K562 (cell line): ENCODE measurements around the gene ATXN3L. TPM values are rescaled to one million over a fixed set of nuclear protein-coding genes. Genes with fewer than 3 reads are reported as not detected.

Source experiments
- ATAC-seq: fragments of 200-7000 bp; cut with Tn5 transposase; 3 replicates; pipeline ENCODE4 v1.9.1; 2020; ENCODE audit warnings: moderate library complexity
- BruUV-seq: library from RNA; stranded (reverse); fragments of 400-500 nt; replicated peaks from 2 replicates; lab custom pipeline; 2021; lab: Mats Ljungman, UMichigan
- CTCF ChIA-PET: fragments of 300-600 bp; formaldehyde crosslinking; extraction: SDS; loops from one replicate; lab custom pipeline; 2021; ENCODE audit warnings: low intra/inter-chr PET ratio; lab: Yijun Ruan, JAX
- POLR2A ChIA-PET: fragments of 300-600, 350-650 bp; sonication (Branson Sonifier 250); formaldehyde crosslinking; extraction: SDS; loops from one replicate; lab custom pipeline; 2021; ENCODE audit warnings: antibody characterized with exemption, inconsistent platforms; lab: Yijun Ruan, JAX
- DNase-seq, 4 experiments: peaks; one replicate each; pipeline versions ENCODE4 v3.0.0 to v3.0.0-alpha.2; 2011 to 2018; ENCODE audit warnings: low spot score in 3 of 4, mixed read lengths in 3 of 4; ENCODE audit errors: extremely low read depth in 1 of 4
- FAIRE-seq: peaks from 2 replicates; lab custom pipeline; 2011; peaks lifted over from hg19 to GRCh38; lab: Jason Lieb, UNC
- H2AFZ ChIP-seq: 2 replicates; pipeline ENCODE4 v1.6.0; 2011; ENCODE audit warnings: low read depth, low read length, control low read depth, inconsistent platforms
- H3K27ac ChIP-seq: fragments of 200-600 bp; 3 replicates; pipeline ENCODE4 v1.8.0; 2011; ENCODE audit warnings: low read depth, mild to moderate bottlenecking, control low read depth, inconsistent platforms, low read length, moderate library complexity, mixed read lengths; ENCODE audit errors: extremely low read depth
- H3K27me3 ChIP-seq, 2 experiments: fragments of 300-600 bp in 1 of 2; 2 replicates in 1 of 2; 3 replicates in 1 of 2; pipeline versions ENCODE4 v1.6.0 to v1.8.0; 2011; ENCODE audit warnings: inconsistent platforms in 2 of 2, low read length in 2 of 2, mild to moderate bottlenecking in 1 of 2, mixed read lengths in 1 of 2, moderate library complexity in 1 of 2; ENCODE audit not compliant: control insufficient read depth in 2 of 2, insufficient read depth in 2 of 2
- H3K36me3 ChIP-seq: fragments of 300-600 bp; 3 replicates; pipeline ENCODE4 v1.8.0; 2011; ENCODE audit warnings: mild to moderate bottlenecking, low read length, inconsistent platforms; ENCODE audit not compliant: control insufficient read depth, insufficient read depth
- H3K4me1 ChIP-seq, 2 experiments: fragments of 200-600 bp in 1 of 2; replicated peaks in 1 of 2; 2 replicates in 1 of 2; 3 replicates in 1 of 2; pipeline versions ENCODE4 v1.5.1 to v1.8.0; 2011; ENCODE audit warnings: inconsistent platforms in 2 of 2, low read length in 2 of 2, mild to moderate bottlenecking in 1 of 2, mixed read lengths in 1 of 2, moderate library complexity in 1 of 2; ENCODE audit not compliant: control insufficient read depth in 2 of 2, insufficient read depth in 2 of 2
- H3K4me2 ChIP-seq: 2 replicates; pipeline ENCODE4 v1.6.1; 2011; ENCODE audit warnings: low read length, control low read depth, inconsistent platforms, mixed read lengths; ENCODE audit not compliant: insufficient read depth
- H3K4me3 ChIP-seq: fragments of 200-600 bp; sonication (generic), shearing (Covaris generic); 2 replicates; pipeline ENCODE4 v1.5.1; 2016; ENCODE audit warnings: control low read depth, inconsistent platforms
- H3K79me2 ChIP-seq: fragments of 200-600 bp; 3 replicates; pipeline ENCODE4 v1.8.0; 2011; ENCODE audit warnings: low read length, inconsistent platforms; ENCODE audit not compliant: control insufficient read depth, insufficient read depth
- H3K9ac ChIP-seq, 2 experiments: 2 replicates each; pipeline versions ENCODE4 v1.6.0 to v1.6.1; 2011; ENCODE audit warnings: low read depth in 2 of 2, low read length in 2 of 2, control low read depth in 1 of 2, inconsistent platforms in 1 of 2, mild to moderate bottlenecking in 1 of 2, mixed read lengths in 1 of 2; ENCODE audit not compliant: insufficient read depth in 1 of 2
- H3K9me1 ChIP-seq: one replicate; pipeline ENCODE4 v1.6.0; 2011; ENCODE audit warnings: inconsistent platforms, mild to moderate bottlenecking, low read length, moderate library complexity; ENCODE audit not compliant: control insufficient read depth, insufficient read depth
- H3K9me3 ChIP-seq: replicated peaks from 2 replicates; pipeline ENCODE4 v1.5.1; 2011; ENCODE audit warnings: low read depth, low read length, inconsistent platforms; ENCODE audit not compliant: control insufficient read depth, insufficient read depth
- H4K20me1 ChIP-seq: replicated peaks from 2 replicates; pipeline ENCODE4 v1.6.1; 2011; ENCODE audit warnings: low read length, inconsistent platforms, mixed read lengths; ENCODE audit not compliant: control insufficient read depth, insufficient read depth
- AFF4 ChIP-seq: sonication (generic); formaldehyde crosslinking; IDR thresholded peaks from 2 replicates; pipeline ENCODE4 v1.8.0; 2023; ENCODE audit warnings: mild to moderate bottlenecking, missing genetic modification reagents
- CHCHD3 ChIP-seq: fragments of 250-450 bp; sonication (Bioruptor Pico); IDR thresholded peaks from 2 replicates; pipeline ENCODE4 v2.1.2; 2022; ENCODE audit warnings: mild to moderate bottlenecking
- DDX20 ChIP-seq: fragments of 450-650 bp; IDR thresholded peaks from 2 replicates; pipeline ENCODE4 v1.6.1; 2016; ENCODE audit warnings: missing genetic modification characterization, low read depth, mild to moderate bottlenecking, missing compliant biosample characterization, moderate library complexity
- DMBX1 ChIP-seq: fragments of 250-450 bp; sonication (Bioruptor Pico); IDR thresholded peaks from 2 replicates; pipeline ENCODE4 v1.8.0; 2022; ENCODE audit warnings: inconsistent platforms, mild to moderate bottlenecking, moderate library complexity, borderline replicate concordance
- ELF1 ChIP-seq: fragments of 200-800 bp; sonication (Bioruptor generic); IDR thresholded peaks from 2 replicates; pipeline ENCODE4 v1.6.1; 2016; ENCODE audit warnings: missing genetic modification characterization, missing compliant biosample characterization
- GABPA ChIP-seq: fragments of 200-800 bp; sonication (Bioruptor generic); conservative IDR thresholded peaks from 2 replicates; pipeline ENCODE4 v1.6.1; 2016; ENCODE audit warnings: low read depth, missing genetic modification characterization, missing compliant biosample characterization
- MAFG ChIP-seq: fragments of 450-650 bp; conservative IDR thresholded peaks from 2 replicates; pipeline ENCODE4 v1.6.1; 2016; ENCODE audit warnings: missing genetic modification characterization, missing compliant biosample characterization
- NFXL1 ChIP-seq: fragments of 450-650 bp; formaldehyde crosslinking; IDR thresholded peaks from 2 replicates; pipeline ENCODE4 v1.4.0; 2021; ENCODE audit warnings: mild to moderate bottlenecking
- RFX7 ChIP-seq: fragments of 250-450 bp; sonication (Bioruptor Pico); IDR thresholded peaks from 2 replicates; pipeline ENCODE4 v1.5.1; 2021; ENCODE audit warnings: mild to moderate bottlenecking
- SNAPC5 ChIP-seq: fragments of 250-450 bp; sonication (Bioruptor Pico); IDR thresholded peaks from 2 replicates; pipeline ENCODE4 v1.8.0; 2021; ENCODE audit warnings: moderate library complexity, mild to moderate bottlenecking, inconsistent platforms
- SNRNP70 ChIP-seq: fragments of 200-400 bp; formaldehyde crosslinking; optimal IDR thresholded peaks from 2 replicates; pipeline ENCODE3; 2017; ENCODE audit warnings: low read depth, low read length
- ZNF780A ChIP-seq: fragments of 250-450 bp; sonication (Bioruptor Pico); IDR thresholded peaks from 2 replicates; pipeline ENCODE4 v1.5.0; 2021; ENCODE audit warnings: mild to moderate bottlenecking
- WGBS: fragments of 100-300 bp; shearing (Covaris generic); methylation state at CpG from one replicate; pipeline ENCODE4 v1.1.6; 2016; ENCODE audit warnings: low coverage, mixed read lengths; ENCODE audit not compliant: insufficient coverage; ENCODE audit errors: missing lambda C conversion rate; 5-methylcytosine and 5-hydroxymethylcytosine counted together
- in situ Hi-C: fragments of 300-500 bp; cut with MboI; formaldehyde crosslinking; loops from 4 replicates; pipeline ENCODE4 v1.15.0; 2018; ENCODE audit warnings: inconsistent platforms, mixed read lengths
- intact Hi-C: fragments of 100-400 bp; cut with micrococcal nuclease; formaldehyde crosslinking; loops from 2 replicates; pipeline ENCODE4 v1.14.2; 2022
- polyA plus RNA-seq, 8 experiments: library from polyadenylated mRNA; depleted of rRNA in 4 of 8; stranded (reverse) in 5 of 8; unstranded in 3 of 8; fragments of >200 nt; fragmentation: Nextera tagmentation in 2 of 8; fragmentation: Illumina TruSeq in 1 of 8; extraction: Ambion mirVana in 2 of 8; extraction: Trizol in 1 of 8; gene quantifications; 2 replicates each; pipeline versions ENCODE4 v1.2.1 to v1.2.3, GENCODE V29; 2011 to 2014; ENCODE audit warnings: inconsistent platforms in 1 of 8, missing spikeins in 1 of 8
- total RNA-seq, 7 experiments: library from RNA; depleted of rRNA in 6 of 7; stranded (reverse); fragments of >200 nt in 6 of 7; fragmentation: Illumina TruSeq in 2 of 7; extraction: Trizol in 2 of 7; gene quantifications; 2 replicates each; pipeline versions ENCODE4 v1.2.1 to v1.2.3, GENCODE V29; 2011 to 2021; ENCODE audit warnings: low replicate concordance in 1 of 7
- TF ChIP-seq, protein P1 (sequence below): fragments of 200-800 bp; sonication (Bioruptor generic); IDR thresholded peaks from 2 replicates; pipeline ENCODE4 v1.6.1; 2017; ENCODE audit warnings: missing genetic modification characterization, missing compliant biosample characterization
- TF ChIP-seq, protein P2 (sequence below): fragments of 200-800 bp; sonication (Bioruptor generic); IDR thresholded peaks from 2 replicates; pipeline ENCODE4 v1.6.1; 2017; ENCODE audit warnings: missing genetic modification characterization, missing compliant biosample characterization

ATXN3L gene
- total and polyA plus RNA-seq, 9 of the 15 experiments (the other 6 are each of a cell fraction or from before 2014, with no cell fraction given) = 0.04 to 0.31 TPM; not detected in 7

- CTCF ChIA-PET = no interaction called here
- intact Hi-C loops = no loop called here
Measured at GRCh38 chrX:13345438-13345837, 25.6 kb upstream of the ATXN3L start.

More at GRCh38 chrX:13345438-13345837, 25.6 kb upstream of the ATXN3L start:
- no peaks in the 10 kb centered on the region for H3K79me2 ChIP-seq
- TF ChIP-seq NFXL1 (CRISPR knock-in tag) (no peak), GABPA (tag) (no peak), RFX7 (CRISPR knock-in tag) (no peak), MAFG (tag) (no peak), AFF4 (CRISPR knock-in tag) (no peak), ZNF780A (CRISPR knock-in tag) (no peak), DMBX1 (CRISPR knock-in tag) (no peak), DDX20 (no peak), SNRNP70 (no peak), CHCHD3 (CRISPR knock-in tag) (no peak), ELF1 (tag) (no peak), SNAPC5 (no peak)
- TF ChIP-seq, protein P1, sequence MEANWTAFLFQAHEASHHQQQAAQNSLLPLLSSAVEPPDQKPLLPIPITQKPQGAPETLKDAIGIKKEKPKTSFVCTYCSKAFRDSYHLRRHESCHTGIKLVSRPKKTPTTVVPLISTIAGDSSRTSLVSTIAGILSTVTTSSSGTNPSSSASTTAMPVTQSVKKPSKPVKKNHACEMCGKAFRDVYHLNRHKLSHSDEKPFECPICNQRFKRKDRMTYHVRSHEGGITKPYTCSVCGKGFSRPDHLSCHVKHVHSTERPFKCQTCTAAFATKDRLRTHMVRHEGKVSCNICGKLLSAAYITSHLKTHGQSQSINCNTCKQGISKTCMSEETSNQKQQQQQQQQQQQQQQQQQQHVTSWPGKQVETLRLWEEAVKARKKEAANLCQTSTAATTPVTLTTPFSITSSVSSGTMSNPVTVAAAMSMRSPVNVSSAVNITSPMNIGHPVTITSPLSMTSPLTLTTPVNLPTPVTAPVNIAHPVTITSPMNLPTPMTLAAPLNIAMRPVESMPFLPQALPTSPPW (CRISPR knock-in tag) = no peak
- TF ChIP-seq, protein P2, sequence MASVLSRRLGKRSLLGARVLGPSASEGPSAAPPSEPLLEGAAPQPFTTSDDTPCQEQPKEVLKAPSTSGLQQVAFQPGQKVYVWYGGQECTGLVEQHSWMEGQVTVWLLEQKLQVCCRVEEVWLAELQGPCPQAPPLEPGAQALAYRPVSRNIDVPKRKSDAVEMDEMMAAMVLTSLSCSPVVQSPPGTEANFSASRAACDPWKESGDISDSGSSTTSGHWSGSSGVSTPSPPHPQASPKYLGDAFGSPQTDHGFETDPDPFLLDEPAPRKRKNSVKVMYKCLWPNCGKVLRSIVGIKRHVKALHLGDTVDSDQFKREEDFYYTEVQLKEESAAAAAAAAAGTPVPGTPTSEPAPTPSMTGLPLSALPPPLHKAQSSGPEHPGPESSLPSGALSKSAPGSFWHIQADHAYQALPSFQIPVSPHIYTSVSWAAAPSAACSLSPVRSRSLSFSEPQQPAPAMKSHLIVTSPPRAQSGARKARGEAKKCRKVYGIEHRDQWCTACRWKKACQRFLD (CRISPR knock-in tag) = no peak
- WGBS = 48% methylated on average over 2 of the region's 2 CpGs
- ATAC-seq (no peak), FAIRE-seq (no peak), DNase-seq (no peak)
- H3K4me1 ChIP-seq = no peaks in the 10 kb centered on the region
- no peak overlapping the region for H3K27ac ChIP-seq
- no peak overlapping the region for H3K4me3 ChIP-seq
- in situ Hi-C loops = no loop called here
- no peaks in the 10 kb centered on the region for H3K27me3 ChIP-seq
- H4K20me1 ChIP-seq = no peaks in the 10 kb centered on the region
- H3K9me3 ChIP-seq = no peaks in the 10 kb centered on the region
- no peak overlapping the region for H2AFZ ChIP-seq
- POLR2A ChIA-PET = no interaction called here
- no peak overlapping the region for H3K4me2 ChIP-seq
- no TSS peak for BruUV-seq
- H3K9ac ChIP-seq = no peak overlapping the region
- H3K9me1 ChIP-seq = no peaks in the 10 kb centered on the region
- H3K36me3 ChIP-seq = peaks cover 42% of the 10 kb centered on the region; the same call in 2 of the 3 replicates
